Measurements from ENCODE around the gene SLC5A5. TPM values are rescaled to one million over a fixed set of nuclear protein-coding genes. Genes with fewer than 3 reads are reported as not detected.

SLC5A5 gene
- total RNA-seq, 1 experiment from 2014 or later, result 1.8 TPM

DNA sequence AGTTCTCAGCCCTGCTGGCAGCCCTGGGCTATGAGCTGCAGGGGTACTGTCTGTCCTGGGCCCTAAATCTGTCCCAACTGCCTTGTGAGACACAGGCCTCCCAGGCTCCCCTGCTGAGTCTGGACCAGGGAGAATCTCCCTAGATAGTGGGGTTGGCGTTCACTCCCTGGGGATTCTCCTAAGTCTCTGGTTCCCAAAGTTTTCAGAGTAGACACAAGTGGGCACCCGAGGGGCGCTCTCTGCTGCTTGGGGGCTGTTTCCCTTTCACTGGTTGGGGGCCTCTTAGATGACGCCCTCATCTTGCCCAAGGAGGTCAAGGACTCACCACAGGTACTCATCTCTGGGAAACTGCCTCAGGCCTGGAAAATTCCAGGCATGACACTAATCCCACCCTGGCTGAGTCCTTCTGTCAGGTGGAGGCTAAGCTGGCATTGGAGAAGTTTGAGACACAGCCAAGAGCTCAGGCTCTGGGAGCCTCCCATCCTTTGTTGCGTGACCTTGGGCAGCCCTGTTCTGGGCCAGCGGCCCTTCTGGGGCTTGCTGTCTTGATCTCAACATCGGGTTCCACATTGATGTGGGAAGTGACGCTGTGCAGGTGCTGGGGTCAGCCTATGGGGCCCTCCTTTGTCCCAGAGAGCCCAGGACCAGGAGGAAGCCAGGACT is 8.1 kb upstream of the SLC5A5 start:
- TF ChIP-seq, protein P1, sequence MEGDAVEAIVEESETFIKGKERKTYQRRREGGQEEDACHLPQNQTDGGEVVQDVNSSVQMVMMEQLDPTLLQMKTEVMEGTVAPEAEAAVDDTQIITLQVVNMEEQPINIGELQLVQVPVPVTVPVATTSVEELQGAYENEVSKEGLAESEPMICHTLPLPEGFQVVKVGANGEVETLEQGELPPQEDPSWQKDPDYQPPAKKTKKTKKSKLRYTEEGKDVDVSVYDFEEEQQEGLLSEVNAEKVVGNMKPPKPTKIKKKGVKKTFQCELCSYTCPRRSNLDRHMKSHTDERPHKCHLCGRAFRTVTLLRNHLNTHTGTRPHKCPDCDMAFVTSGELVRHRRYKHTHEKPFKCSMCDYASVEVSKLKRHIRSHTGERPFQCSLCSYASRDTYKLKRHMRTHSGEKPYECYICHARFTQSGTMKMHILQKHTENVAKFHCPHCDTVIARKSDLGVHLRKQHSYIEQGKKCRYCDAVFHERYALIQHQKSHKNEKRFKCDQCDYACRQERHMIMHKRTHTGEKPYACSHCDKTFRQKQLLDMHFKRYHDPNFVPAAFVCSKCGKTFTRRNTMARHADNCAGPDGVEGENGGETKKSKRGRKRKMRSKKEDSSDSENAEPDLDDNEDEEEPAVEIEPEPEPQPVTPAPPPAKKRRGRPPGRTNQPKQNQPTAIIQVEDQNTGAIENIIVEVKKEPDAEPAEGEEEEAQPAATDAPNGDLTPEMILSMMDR (conservative IDR thresholded peaks at IDR 0.05), result no peak
- Histone ChIP-seq H2AK5ac (ENCODE audit: insufficient read length, low read length) (no peak overlapping the region), H2BK20ac (ENCODE audit: low read depth, low read length, poor library complexity, severe bottlenecking) (no peak overlapping the region), H3K18ac (ENCODE audit: insufficient read length, low read depth, low read length) (no peak overlapping the region), H2BK120ac (ENCODE audit: low read depth, low read length, poor library complexity, severe bottlenecking) (no peak overlapping the region), H3K79me2 (ENCODE audit: insufficient read depth, low read length) (peaks cover 16% of the 10 kb centered on the region; the same call in 1 of the 2 replicates), H3K9ac (ENCODE audit: extremely low read depth, insufficient read length, low read length) (no peak overlapping the region), H3K56ac (ENCODE audit: insufficient read length, low read depth, low read length) (no peak overlapping the region), H3K23ac (ENCODE audit: insufficient read length, low read depth, low read length) (no peak overlapping the region), H3K4me2 (ENCODE audit: insufficient read depth, insufficient read length, low read length) (no peak overlapping the region), H2BK5ac (ENCODE audit: insufficient read length, low read length) (no peak overlapping the region), H2BK12ac (ENCODE audit: insufficient read length, low read depth, low read length) (no peak overlapping the region), H4K8ac (replicated peaks; ENCODE audit: insufficient read length, low read depth, low read length) (no peak overlapping the region), H3K4me1 (ENCODE audit: insufficient read depth, low read length) (no peaks in the 10 kb centered on the region; the same call in 1 of the 2 replicates), H3K9me3 (ENCODE audit: control insufficient read depth, low read depth, low read length) (no peaks in the 10 kb centered on the region), H4K91ac (ENCODE audit: insufficient read length, low read depth, low read length) (no peak overlapping the region), H3T11ph (ENCODE audit: low read length) (no peak overlapping the region), H3K14ac (ENCODE audit: insufficient read depth, low read length) (no peak overlapping the region), H3K23me2 (ENCODE audit: insufficient read length, low read depth, low read length, poor library complexity, severe bottlenecking) (peaks cover 4% of the 10 kb centered on the region), H2AFZ (ENCODE audit: low read length) (no peak overlapping the region), H3K27me3 (ENCODE audit: insufficient read depth, low read length) (no peaks in the 10 kb centered on the region), H4K20me1 (ENCODE audit: control insufficient read depth, insufficient read depth, insufficient read length) (no peaks in the 10 kb centered on the region), H3K27ac (ENCODE audit: insufficient read length, low read depth, low read length) (no peak overlapping the region), H4K5ac (ENCODE audit: insufficient read length, low read depth, low read length) (no peak overlapping the region), H3K4ac (ENCODE audit: low read depth, low read length) (no peak overlapping the region), H2BK15ac (ENCODE audit: low read depth, low read length) (no peak overlapping the region), H3K79me1 (ENCODE audit: insufficient read depth, low read depth, low read length, poor library complexity, severe bottlenecking) (peaks cover 7% of the 10 kb centered on the region)
- Mint-ChIP-seq H3K4me3 (peak overlapping the region; percentile 14 to 23; a peak in 1 of 5 replicates), H3K9me3 (peaks cover 0 to 2% of the 10 kb centered on the region in 2 experiments; a peak in 2 of 5 replicates), H3K27me3 (ENCODE audit: low read depth) (peaks cover 12% of the 10 kb centered on the region), H3K36me3 (ENCODE audit: insufficient read depth in 1 of 3, low read depth in 3 of 3) (peaks cover 40 to 64% (median 51%) of the 10 kb centered on the region in 3 experiments), H3K27ac (peak overlapping the region; percentile 49 to 88 (median 87); a peak in 4 of 7 replicates), H3K4me1 (peaks cover 18 to 37% of the 10 kb centered on the region in 2 experiments)
- DNase-seq, result no peak
- no CpG with 5 or more reads among the region's 8 CpGs for WGBS (ENCODE audit: extremely low coverage, insufficient read length, low lambda C conversion rate)

Data from H9 (cell line).